Spleen (tissue), 11 donors: ENCODE measurements around the gene GPR61. TPM values are rescaled to one million over a fixed set of nuclear protein-coding genes. Genes with fewer than 3 reads are reported as not detected.

Source experiments
- DNase-seq: peaks from one replicate; pipeline ENCODE4 v3.0.0-alpha.2; 2020
- H3K27ac ChIP-seq, 8 donors: fragments of 200-600 bp; sonication (generic) in 7 of 8; 1 replicate in 4 of 8; 2 replicates in 4 of 8; pipeline versions ENCODE4 v1.5.0 to v1.8.0; 2016 to 2021; ENCODE audit warnings: inconsistent platforms in 4 of 8, mild to moderate bottlenecking in 4 of 8, moderate library complexity in 1 of 8
- H3K27me3 ChIP-seq, 7 donors: fragments of 200-600 bp; sonication (generic) in 6 of 7; replicated peaks in 1 of 7; 1 replicate in 4 of 7; 2 replicates in 3 of 7; pipeline versions ENCODE4 v1.5.0 to v1.8.0; 2016 to 2021; ENCODE audit warnings: inconsistent platforms in 3 of 7, mild to moderate bottlenecking in 1 of 7
- H3K36me3 ChIP-seq, 6 donors: fragments of 200-600 bp; sonication (generic) in 5 of 6; 1 replicate in 4 of 6; 2 replicates in 2 of 6; pipeline versions ENCODE4 v1.5.0 to v1.8.0; 2016 to 2021; ENCODE audit warnings: inconsistent platforms in 2 of 6
- H3K4me1 ChIP-seq, 6 donors: fragments of 200-600 bp; sonication (generic) in 5 of 6; 1 replicate in 3 of 6; 2 replicates in 3 of 6; pipeline versions ENCODE4 v1.5.0 to v1.8.0; 2016 to 2021; ENCODE audit warnings: inconsistent platforms in 3 of 6
- H3K4me3 ChIP-seq, 8 donors: fragments of 200-600 bp; sonication (generic) in 7 of 8; 1 replicate in 4 of 8; 2 replicates in 4 of 8; pipeline versions ENCODE4 v1.5.0 to v1.8.0; 2016 to 2021; ENCODE audit warnings: inconsistent platforms in 4 of 8, mild to moderate bottlenecking in 4 of 8, moderate library complexity in 2 of 8
- H3K9me3 ChIP-seq, 8 donors: fragments of 200-600 bp; sonication (generic) in 7 of 8; 1 replicate in 4 of 8; 2 replicates in 4 of 8; pipeline versions ENCODE4 v1.5.0 to v1.8.0; 2016 to 2021; ENCODE audit warnings: inconsistent platforms in 4 of 8
- CTCF ChIP-seq, 11 experiments: fragments of 200-600 bp in 7 of 11; fragments of 450-650 bp in 4 of 11; sonication (generic) in 4 of 11; IDR thresholded peaks in 8 of 11; conservative IDR thresholded peaks in 3 of 11; 1 replicate in 7 of 11; 2 replicates in 4 of 11; pipeline versions ENCODE4 v1.4.0 to v1.8.0; 2016 to 2021; ENCODE audit warnings: antibody characterized with exemption in 11 of 11, inconsistent platforms in 4 of 11, mild to moderate bottlenecking in 1 of 11
- POLR2A ChIP-seq, 3 donors: fragments of 450-650 bp; IDR thresholded peaks; one replicate each; pipeline ENCODE4 v1.5.1; 2017; ENCODE audit warnings: antibody characterized with exemption in 3 of 3, mild to moderate bottlenecking in 1 of 3
- POLR2AphosphoS5 ChIP-seq, 3 donors: sonication (generic); formaldehyde crosslinking; IDR thresholded peaks; one replicate each; pipeline ENCODE4 v1.5.1; 2017; ENCODE audit warnings: antibody characterized with exemption in 3 of 3
- WGBS, 5 donors: extraction: QIAGEN DNeasy Blood & Tissue Kit in 3 of 5; methylation state at CpG; one replicate each; pipeline versions ENCODE4 v1.1.5 to v1.1.7; 2013 to 2018; 5-methylcytosine and 5-hydroxymethylcytosine counted together
- intact Hi-C: fragments of 100-400 bp; cut with DNase I; formaldehyde crosslinking; loops from one replicate; pipeline ENCODE4 v1.15.0; 2023; ENCODE audit warnings: low total_unique reads
- polyA plus RNA-seq, 3 donors: library from polyadenylated mRNA; stranded (reverse); fragments of 200-250 nt; gene quantifications; one replicate each; pipeline ENCODE4 v1.2.1, GENCODE V29; 2013
- total RNA-seq, 7 donors: library from RNA; depleted of rRNA in 3 of 7; stranded (reverse); fragments of >200 nt in 3 of 7; fragmentation: NEBNext Ultra II Directional in 4 of 7; extraction: Animal tissue kit (Norgen Biotek cat#: 25700) in 4 of 7; gene quantifications; one replicate each; pipeline versions ENCODE4 v1.1.0 to v1.2.1, GENCODE V29; 2016 to 2021
- donor health status: healthy with polysubstance abuse.
- donor health status: DM: no; HTN: no; CAD: no; lungs with moderate emphysema.
- donor health status: DM: no; HTN: no; CAD: no.
- donor health status: Bipolar disorder and iron deficiency.
- donor health status: healthy.
- donor health status: DM: no; HTN: no; CAD: no.
- donor health status: DM: yes; HTN: yes; CAD: no.

Gene GPR61
- total and polyA plus RNA-seq, 10 donors: not detected

DNA sequence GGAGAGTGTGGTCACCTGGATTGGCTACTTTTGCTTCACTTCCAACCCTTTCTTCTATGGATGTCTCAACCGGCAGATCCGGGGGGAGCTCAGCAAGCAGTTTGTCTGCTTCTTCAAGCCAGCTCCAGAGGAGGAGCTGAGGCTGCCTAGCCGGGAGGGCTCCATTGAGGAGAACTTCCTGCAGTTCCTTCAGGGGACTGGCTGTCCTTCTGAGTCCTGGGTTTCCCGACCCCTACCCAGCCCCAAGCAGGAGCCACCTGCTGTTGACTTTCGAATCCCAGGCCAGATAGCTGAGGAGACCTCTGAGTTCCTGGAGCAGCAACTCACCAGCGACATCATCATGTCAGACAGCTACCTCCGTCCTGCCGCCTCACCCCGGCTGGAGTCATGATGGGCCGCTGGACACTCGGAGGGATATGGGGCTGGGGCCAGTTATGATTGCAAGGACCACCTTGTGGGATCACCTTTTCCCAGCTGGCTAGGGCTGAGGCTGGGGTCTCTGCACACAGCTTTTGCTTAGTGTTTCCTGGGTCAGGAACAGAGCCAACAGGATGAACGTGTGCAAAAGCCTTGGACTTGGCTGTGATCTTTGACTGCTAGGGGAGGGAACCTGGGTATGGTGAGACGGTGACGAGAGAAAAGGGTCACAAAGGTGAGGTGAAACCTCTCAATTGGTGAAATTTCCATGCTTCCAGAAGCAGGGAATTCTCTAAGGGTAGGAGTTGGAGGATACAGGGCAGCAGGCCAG, 4.5 kb downstream of the GPR61 start:
- TF ChIP-seq CTCF (IDR thresholded peaks at IDR 0.05 in 8 of 11, conservative IDR thresholded peaks at IDR 0.05 in 3 of 11): no peak
- no peak for TF ChIP-seq POLR2A (IDR thresholded peaks at IDR 0.05)
- TF ChIP-seq POLR2AphosphoS5 (IDR thresholded peaks at IDR 0.05): no peak
- WGBS, 5 donors: 77 to 91% (median 79%) methylated on average over 11 to 14 of the region's 14 CpGs
- intact Hi-C loops: loop anchor here (10.0 kb wide), 1 partner anchor 441 kb away; the partner anchor contains the start of gene AHCYL1
- no peak overlapping the region for H3K4me3 ChIP-seq
- peaks cover 14 to 32% (median 19%) of the 10 kb centered on the region in 6 donors for H3K4me1 ChIP-seq
- no peak for DNase-seq
- H3K27ac ChIP-seq: no peak overlapping the region
- H3K9me3 ChIP-seq: no peaks in the 10 kb centered on the region
- H3K36me3 ChIP-seq: no peaks in the 10 kb centered on the region
- H3K27me3 ChIP-seq: no peaks in the 10 kb centered on the region

- H3K27ac ChIP-seq: peak overlapping the region; percentile 96 to 99 (median 98)
- H3K27me3 ChIP-seq: no peaks in the 10 kb centered on the region
- H3K9me3 ChIP-seq: no peaks in the 10 kb centered on the region
- WGBS, 5 donors: 31 to 43% (median 34%) methylated on average over 5 of the region's 5 CpGs
- peak in 1 of 3 donors; percentile 78 for TF ChIP-seq POLR2AphosphoS5 (IDR thresholded peaks at IDR 0.05)
- TF ChIP-seq POLR2A (IDR thresholded peaks at IDR 0.05): no peak
- TF ChIP-seq CTCF (IDR thresholded peaks at IDR 0.05 in 8 of 11, conservative IDR thresholded peaks at IDR 0.05 in 3 of 11): peak; percentile 78 to 96 (median 88)
- H3K36me3 ChIP-seq: no peaks in the 10 kb centered on the region
- peak; percentile 93 for DNase-seq
- peak overlapping the region in 6 of 8 donors; percentile 68 to 88 (median 77) for H3K4me3 ChIP-seq
- intact Hi-C loops: loop anchor here (5.0 to 10.0 kb wide), 4 partner anchors 81 to 438 kb away; partner anchors contain the start of gene AHCYL1
- peaks cover 34 to 55% (median 40%) of the 10 kb centered on the region in 6 donors for H3K4me1 ChIP-seq
These were observed 6.8 kb downstream of the GPR61 start for GRCh38 chr1:109546311-109547109.

DNA sequence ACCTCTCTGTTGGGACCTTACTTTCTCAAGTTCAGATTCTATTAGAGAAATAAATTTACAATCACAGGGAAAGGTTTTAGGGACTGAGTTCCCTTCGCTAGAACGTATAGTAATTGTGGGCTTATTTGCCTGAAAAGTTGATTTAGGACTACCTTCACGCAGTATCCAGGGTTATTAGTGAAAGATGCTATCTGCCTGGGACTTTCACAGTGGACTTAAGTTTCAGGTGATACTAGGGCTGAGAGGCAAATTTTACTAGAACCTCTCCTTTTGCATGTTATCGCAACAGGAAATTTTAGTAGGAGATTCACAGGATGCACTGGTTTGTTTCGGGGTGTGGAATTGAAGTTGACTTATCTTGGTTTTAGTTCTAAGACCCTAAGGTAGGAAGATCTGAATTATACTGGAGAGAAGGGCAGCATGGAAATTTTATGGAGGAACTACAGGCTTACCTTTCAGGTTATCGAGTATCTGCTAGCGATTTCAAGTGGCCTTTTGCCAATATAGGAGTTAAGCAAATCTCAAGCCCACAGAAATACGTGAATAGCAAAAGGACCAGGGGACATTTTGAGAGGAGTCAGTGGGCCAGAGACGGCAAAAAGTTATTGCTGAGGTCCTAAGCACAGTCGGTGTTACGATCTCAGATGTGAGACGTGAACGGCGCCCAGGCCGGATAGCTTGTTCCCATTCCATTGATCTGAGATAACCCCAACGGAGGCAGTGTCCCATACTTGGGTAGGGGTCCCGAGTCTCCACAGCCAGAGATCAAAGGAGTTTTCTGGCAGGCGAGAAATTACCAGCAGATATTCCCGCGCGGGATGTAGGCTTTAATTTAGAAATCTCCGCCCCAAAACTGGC, 8.0 kb downstream of the GPR61 start:
- H3K36me3 ChIP-seq: peaks cover 0 to 4% (median 0%) of the 10 kb centered on the region in 6 donors
- H3K27me3 ChIP-seq: no peaks in the 10 kb centered on the region
- no peak for DNase-seq
- peaks cover 34 to 67% (median 52%) of the 10 kb centered on the region in 6 donors for H3K4me1 ChIP-seq
- peak overlapping the region; percentile 96 to 99 (median 98) for H3K27ac ChIP-seq
- 4 to 8% (median 4%) methylated on average over 22 of the region's 22 CpGs for WGBS, 5 donors
- intact Hi-C loops: loop anchor here (5.0 to 10.0 kb wide), 4 partner anchors 80 to 437 kb away; partner anchors contain the start of gene AHCYL1
- H3K9me3 ChIP-seq: no peaks in the 10 kb centered on the region
- peak overlapping the region; percentile 42 to 88 (median 77) for H3K4me3 ChIP-seq
- TF ChIP-seq CTCF (IDR thresholded peaks at IDR 0.05 in 8 of 11, conservative IDR thresholded peaks at IDR 0.05 in 3 of 11): no peak
- TF ChIP-seq POLR2A (IDR thresholded peaks at IDR 0.05): no peak
- TF ChIP-seq POLR2AphosphoS5 (IDR thresholded peaks at IDR 0.05): no peak
